ENCODE data around the gene STX11. TPM values are rescaled to one million over a fixed set of nuclear protein-coding genes. Genes with fewer than 3 reads are reported as not detected.

The STX11 gene
- polyA plus RNA-seq, 1 donor (not counting 4 experiments of a cell fraction or from before 2014, with no cell fraction given), result 0.28 TPM

DNA sequence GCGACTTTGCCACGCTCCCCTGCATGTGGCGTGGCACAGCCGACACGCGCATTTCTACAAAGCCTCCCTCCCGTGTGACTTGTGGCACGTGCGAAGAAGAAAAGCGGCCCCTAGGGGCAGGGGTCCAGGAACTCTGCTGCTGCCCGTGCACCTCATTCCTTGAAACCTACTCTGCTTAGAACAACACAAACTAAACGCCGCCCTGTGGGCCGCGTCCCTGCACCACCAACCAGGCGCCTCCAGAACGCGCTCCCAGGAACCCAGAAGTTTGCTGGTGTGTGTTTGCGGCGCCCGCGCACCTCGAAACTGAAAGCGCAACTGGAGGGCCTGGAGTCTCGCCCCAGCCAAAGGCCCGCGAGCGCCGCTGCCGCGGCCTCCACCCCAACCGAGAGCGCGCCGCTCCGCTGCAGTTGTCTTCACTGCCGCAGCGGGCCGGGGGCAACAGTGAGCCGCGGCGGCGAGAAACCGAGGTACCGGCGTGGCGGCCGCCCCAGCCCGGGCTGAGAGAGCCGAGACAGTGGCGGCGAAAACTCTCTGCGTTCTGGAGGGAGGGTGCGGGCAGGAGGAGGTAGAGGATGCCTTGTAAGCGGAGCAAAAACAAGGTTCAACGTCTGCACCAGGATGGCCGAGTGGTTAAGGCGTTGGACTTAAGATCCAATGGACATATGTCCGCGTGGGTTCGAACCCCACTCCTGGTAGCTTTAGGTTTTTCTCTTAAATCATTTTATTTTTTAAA lies 65.8 kb downstream of the STX11 start:
- no peaks in the 10 kb centered on the region for H3K27me3 ChIP-seq (ENCODE audit: control insufficient read depth, extremely low read depth, insufficient read depth, low read length)
- peak overlapping the region; percentile 96 for H3K4me2 ChIP-seq (ENCODE audit: control insufficient read depth, extremely low read depth, insufficient read depth, low read depth, low read length)
- H3K27ac ChIP-seq (ENCODE audit: control insufficient read depth, insufficient read depth, low read length), result peak overlapping the region; percentile 45
- FAIRE-seq (no peak), DNase-seq (ENCODE audit: low read depth, low spot score) (peak; percentile 69)
- peak overlapping the region; percentile 49 to 85 (median 58) for H3K4me3 ChIP-seq (ENCODE audit: control insufficient read depth in 2 of 3, extremely low read depth in 1 of 3, insufficient read depth in 2 of 3, low read depth in 1 of 3, low read length in 3 of 3)
- peak overlapping the region; percentile 100 for H2AFZ ChIP-seq (ENCODE audit: control insufficient read depth, low read length)
- no peaks in the 10 kb centered on the region for H4K20me1 ChIP-seq (ENCODE audit: control insufficient read depth, extremely low read depth, insufficient read depth, low read length)
- no peaks in the 10 kb centered on the region for H3K9me1 ChIP-seq (ENCODE audit: control insufficient read depth, extremely low read depth, insufficient read depth, low read length)
- TF ChIP-seq, protein P1, sequence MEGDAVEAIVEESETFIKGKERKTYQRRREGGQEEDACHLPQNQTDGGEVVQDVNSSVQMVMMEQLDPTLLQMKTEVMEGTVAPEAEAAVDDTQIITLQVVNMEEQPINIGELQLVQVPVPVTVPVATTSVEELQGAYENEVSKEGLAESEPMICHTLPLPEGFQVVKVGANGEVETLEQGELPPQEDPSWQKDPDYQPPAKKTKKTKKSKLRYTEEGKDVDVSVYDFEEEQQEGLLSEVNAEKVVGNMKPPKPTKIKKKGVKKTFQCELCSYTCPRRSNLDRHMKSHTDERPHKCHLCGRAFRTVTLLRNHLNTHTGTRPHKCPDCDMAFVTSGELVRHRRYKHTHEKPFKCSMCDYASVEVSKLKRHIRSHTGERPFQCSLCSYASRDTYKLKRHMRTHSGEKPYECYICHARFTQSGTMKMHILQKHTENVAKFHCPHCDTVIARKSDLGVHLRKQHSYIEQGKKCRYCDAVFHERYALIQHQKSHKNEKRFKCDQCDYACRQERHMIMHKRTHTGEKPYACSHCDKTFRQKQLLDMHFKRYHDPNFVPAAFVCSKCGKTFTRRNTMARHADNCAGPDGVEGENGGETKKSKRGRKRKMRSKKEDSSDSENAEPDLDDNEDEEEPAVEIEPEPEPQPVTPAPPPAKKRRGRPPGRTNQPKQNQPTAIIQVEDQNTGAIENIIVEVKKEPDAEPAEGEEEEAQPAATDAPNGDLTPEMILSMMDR (optimal IDR thresholded peaks at IDR 0.05 in 1 of 3, IDR thresholded peaks at IDR 0.05 in 1 of 3, conservative IDR thresholded peaks at IDR 0.05 in 1 of 3; ENCODE audit: extremely low read depth in 1 of 3, insufficient read depth in 2 of 3, low read length in 3 of 3), result peak in 2 of 3 experiments; percentile 68 to 75
- TF ChIP-seq EZH2 (IDR thresholded peaks at IDR 0.05; ENCODE audit: low read length), result no peak
- H3K9ac ChIP-seq (ENCODE audit: control insufficient read depth, extremely low read depth, insufficient read depth, low read length), result peak overlapping the region; percentile 69
- peaks cover 8% of the 10 kb centered on the region for H3K4me1 ChIP-seq (ENCODE audit: control insufficient read depth, extremely low read depth, insufficient read depth, low read length)
- dilution Hi-C loops (cut with MboI; ENCODE audit: extremely low pct_ligation_motif_present, low sequenced_read_pairs), result no loop called here
- H3K9me3 ChIP-seq (ENCODE audit: control insufficient read depth, low read depth, low read length), result no peaks in the 10 kb centered on the region
- no peaks in the 10 kb centered on the region for H3K79me2 ChIP-seq (ENCODE audit: control insufficient read depth, insufficient read depth, low read length)
- H3K36me3 ChIP-seq (ENCODE audit: control insufficient read depth in 2 of 2, extremely low read depth in 1 of 2, insufficient read depth in 2 of 2, low read length in 2 of 2), result no peaks in the 10 kb centered on the region

DNA sequence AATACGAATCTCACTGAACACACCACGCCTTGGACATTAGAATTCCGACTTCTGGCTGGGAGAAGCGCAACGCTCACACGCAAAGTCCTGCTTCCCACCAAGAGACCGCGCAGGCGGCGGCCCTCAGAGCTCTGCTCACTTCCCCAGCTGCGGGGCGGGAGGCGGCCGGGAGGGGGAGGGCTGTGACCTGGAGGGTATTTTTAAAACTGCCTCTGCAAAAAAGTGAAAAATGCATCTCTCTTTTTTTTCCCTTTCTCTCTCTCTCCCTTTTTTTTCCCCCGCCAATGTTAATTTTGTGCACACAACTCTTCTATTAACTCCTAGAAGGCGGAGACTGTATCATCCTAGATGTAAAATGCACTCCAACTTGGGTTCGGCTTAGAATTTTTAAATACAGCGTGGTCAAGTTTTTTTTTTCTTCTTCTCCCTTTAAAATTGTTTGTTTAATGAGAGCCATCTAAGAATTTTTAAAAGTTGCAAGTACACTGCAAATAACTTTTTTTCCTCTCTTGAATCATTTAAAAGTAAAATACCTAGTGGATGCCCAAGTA lies 66.4 kb downstream of the STX11 start:
- H3K4me2 ChIP-seq (ENCODE audit: control insufficient read depth, extremely low read depth, insufficient read depth, low read depth, low read length), result peak overlapping the region; percentile 17
- dilution Hi-C loops (cut with MboI; ENCODE audit: extremely low pct_ligation_motif_present, low sequenced_read_pairs), result no loop called here
- H4K20me1 ChIP-seq (ENCODE audit: control insufficient read depth, extremely low read depth, insufficient read depth, low read length), result no peaks in the 10 kb centered on the region
- DNase-seq (ENCODE audit: low read depth, low spot score) (no peak), FAIRE-seq (no peak)
- H3K9me1 ChIP-seq (ENCODE audit: control insufficient read depth, extremely low read depth, insufficient read depth, low read length), result no peaks in the 10 kb centered on the region
- no peaks in the 10 kb centered on the region for H3K27me3 ChIP-seq (ENCODE audit: control insufficient read depth, extremely low read depth, insufficient read depth, low read length)
- H3K9me3 ChIP-seq (ENCODE audit: control insufficient read depth, low read depth, low read length), result no peaks in the 10 kb centered on the region
- H3K9ac ChIP-seq (ENCODE audit: control insufficient read depth, extremely low read depth, insufficient read depth, low read length), result peak overlapping the region; percentile 69
- peaks cover 8% of the 10 kb centered on the region for H3K4me1 ChIP-seq (ENCODE audit: control insufficient read depth, extremely low read depth, insufficient read depth, low read length)
- no peaks in the 10 kb centered on the region for H3K36me3 ChIP-seq (ENCODE audit: control insufficient read depth in 2 of 2, extremely low read depth in 1 of 2, insufficient read depth in 2 of 2, low read length in 2 of 2)
- no peaks in the 10 kb centered on the region for H3K79me2 ChIP-seq (ENCODE audit: control insufficient read depth, insufficient read depth, low read length)
- peak overlapping the region; percentile 45 for H3K27ac ChIP-seq (ENCODE audit: control insufficient read depth, insufficient read depth, low read length)
- H2AFZ ChIP-seq (ENCODE audit: control insufficient read depth, low read length), result no peak overlapping the region
- TF ChIP-seq, protein P1 (optimal IDR thresholded peaks at IDR 0.05 in 1 of 3, IDR thresholded peaks at IDR 0.05 in 1 of 3, conservative IDR thresholded peaks at IDR 0.05 in 1 of 3; ENCODE audit: extremely low read depth in 1 of 3, insufficient read depth in 2 of 3, low read length in 3 of 3), result no peak
- no peak for TF ChIP-seq EZH2 (IDR thresholded peaks at IDR 0.05; ENCODE audit: low read length)
- H3K4me3 ChIP-seq (ENCODE audit: control insufficient read depth in 2 of 3, extremely low read depth in 1 of 3, insufficient read depth in 2 of 3, low read depth in 1 of 3, low read length in 3 of 3), result peak overlapping the region; percentile 49 to 58 (median 55)

Data from keratinocyte (primary cell).